GM18519 (cell line): ENCODE results near the gene KCMF1.

Experiments
- ATAC-seq: cut with Tn5 transposase; IDR thresholded peaks from one replicate; pipeline ENCODE4 v1.9.1; 2021; ENCODE audit warnings: mild to moderate bottlenecking, moderate library complexity; ENCODE audit not compliant: unreplicated experiment, low FRiP score

Gene KCMF1

DNA sequence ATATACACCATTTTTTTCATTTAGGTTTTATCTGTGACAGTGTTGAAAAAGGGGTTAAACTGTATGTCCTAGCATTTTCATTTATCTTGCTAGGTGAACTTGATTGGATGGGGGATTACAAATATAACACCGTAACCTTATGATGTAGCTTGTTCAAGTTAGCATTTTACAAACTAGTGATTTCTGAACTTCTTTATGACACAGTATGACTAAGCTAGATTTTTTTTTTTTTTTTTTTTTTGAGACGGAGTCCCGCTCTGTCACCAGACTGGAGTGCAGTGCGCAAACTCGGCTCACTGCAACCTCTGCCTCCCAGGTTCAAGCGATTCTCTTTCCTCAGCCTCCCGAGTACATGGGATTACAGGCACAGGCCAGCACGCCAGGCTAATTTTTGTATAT lies 47.1 kb downstream of the KCMF1 start:
- no peak for ATAC-seq

DNA sequence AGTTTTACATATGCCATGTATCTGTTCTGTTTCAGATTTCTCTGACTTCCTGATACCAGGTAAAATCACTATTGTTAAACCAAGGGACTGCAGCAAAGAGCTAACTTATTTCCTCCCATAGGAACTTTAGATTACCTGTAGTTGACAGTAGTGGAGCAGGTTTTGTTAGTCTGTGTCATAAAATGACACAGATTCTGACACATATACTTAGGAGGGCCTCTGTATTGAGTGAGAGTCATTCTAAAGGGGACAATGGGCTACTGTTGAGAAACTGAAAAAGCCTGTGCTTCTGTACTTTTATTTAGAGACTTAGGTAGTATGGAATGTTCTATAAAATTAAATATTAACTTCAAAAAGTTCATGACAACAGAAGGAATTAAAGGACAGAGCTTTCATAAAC lies 48.2 kb downstream of the KCMF1 start:
- no peak for ATAC-seq

DNA sequence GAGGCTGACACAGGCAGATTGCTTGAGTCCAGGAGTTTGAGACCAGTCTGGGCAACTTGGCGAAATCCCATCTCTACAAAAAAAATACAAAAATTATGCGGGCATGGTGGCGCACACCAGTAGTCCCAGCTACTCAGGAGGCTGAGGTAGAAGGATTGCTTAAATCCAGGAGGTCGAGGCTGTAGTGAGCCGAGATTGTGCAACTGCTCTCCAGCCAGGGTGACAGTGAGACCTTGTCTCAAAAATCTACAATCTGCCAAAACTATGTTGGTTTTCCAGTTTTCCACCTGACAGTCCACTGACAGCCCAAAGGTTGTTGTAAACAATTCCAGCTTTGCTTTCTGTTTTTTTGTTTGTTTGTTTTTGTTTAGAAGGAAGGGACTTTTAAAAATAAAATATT lies 51.3 kb downstream of the KCMF1 start:
- no peak for ATAC-seq

DNA sequence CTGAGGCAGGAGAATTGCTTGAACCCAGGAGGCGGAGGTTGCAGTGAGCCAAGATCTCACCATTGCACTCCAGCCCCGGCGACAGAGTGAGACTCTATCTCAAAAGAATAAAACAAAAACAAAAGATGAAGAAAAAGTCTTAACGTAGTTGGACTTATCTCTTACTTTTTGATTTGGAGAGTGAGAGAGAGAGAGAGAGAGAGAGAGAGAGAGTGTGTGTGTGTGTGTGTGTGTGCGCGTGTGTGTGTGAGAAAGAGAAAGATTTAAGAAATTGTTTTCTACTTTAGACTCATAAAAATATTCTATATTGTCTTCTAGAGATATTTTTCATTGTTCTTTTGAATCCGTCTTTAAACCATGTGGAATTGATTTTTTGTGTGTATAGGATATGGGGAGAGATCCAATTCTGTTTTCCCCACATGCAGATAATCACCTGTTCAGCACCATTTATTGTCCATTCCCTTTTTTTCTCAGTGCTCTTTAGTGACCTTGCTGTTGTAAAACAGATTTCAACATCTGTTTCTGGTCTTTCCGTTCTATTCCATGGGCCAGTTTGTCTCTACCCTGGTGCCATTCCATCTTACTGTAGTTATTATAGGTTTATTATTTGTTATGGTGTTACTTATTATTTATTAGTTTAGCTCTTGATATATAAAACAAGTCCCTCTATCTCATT lies 53.5 kb downstream of the KCMF1 start:
- ATAC-seq, result no peak

DNA sequence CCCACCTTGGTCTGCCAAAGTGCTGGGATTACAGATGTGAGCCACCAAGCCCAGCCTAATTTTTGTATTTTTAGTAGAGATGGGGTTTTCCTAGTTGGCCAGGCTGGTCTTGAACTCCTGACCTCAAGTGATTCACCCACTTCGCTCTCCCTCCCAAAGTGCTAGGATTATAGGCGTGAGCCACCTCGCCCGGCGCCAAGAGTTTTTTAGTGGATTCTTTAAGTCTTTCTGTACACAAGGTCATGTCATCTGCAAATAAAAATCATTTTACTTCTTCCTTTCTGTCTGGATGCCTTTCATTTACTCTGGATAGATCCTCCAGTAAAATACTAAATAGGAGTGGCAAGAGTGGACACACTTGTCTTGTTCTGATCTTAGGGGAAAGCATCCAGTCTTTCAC lies 61.7 kb downstream of the KCMF1 start:
- ATAC-seq, result no peak

DNA sequence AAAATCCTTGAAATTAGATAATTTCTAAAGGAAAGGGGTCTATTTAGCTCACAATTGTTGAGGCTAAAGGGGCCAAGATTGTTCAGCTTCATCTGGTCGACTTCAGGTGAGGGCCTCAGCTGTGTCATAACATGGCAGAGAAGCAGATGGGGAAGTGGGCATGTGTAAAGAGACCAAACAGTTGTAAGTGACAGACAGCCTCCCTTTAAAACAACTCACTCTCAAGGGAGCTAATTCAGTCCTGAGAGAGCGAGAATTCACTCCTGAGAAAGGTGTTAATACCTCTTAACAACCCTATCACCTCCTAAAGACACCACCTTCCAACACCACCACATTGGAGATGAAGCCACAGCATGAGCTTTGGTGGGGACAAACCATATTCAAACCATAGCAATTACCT lies 62.4 kb downstream of the KCMF1 start:
- no peak for ATAC-seq

DNA sequence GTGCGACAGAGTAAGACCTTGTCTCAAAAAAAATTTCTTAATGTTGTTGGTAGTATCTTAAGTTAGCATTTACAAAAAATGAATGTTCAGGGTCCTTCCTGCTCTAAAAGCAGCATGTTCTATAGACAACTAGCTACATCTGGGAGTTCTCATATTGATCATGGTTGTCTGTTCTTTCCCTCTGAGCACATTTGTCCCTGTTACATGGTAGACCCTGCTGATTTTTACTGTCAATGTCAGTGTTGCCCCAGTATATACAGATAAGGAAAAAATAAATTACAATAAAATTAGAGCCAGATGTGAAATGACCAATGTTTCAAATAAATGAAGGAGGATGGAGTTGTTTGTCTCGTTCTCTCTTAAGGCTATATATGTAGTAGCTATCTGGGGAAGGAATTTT lies 63.2 kb downstream of the KCMF1 start:
- ATAC-seq, result no peak

DNA sequence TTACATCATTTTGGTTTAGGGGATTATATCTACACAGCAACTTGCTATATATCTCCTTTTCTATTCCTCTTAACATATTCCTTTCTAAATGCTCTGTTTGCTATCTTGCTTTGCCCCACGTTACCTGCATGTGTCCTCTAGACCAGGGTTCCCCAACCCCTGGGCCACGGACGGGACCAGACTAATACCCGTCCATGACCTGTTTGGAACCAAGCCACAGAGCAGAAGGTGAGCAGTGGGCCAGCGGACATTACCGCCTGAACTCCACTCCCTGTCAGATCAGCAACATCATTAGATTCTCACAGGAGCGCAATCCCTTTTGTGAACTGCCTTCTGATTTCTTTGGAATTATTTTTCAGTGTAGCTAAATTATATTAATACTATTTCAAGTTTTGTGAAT lies 66.7 kb downstream of the KCMF1 start:
- ATAC-seq, result no peak

DNA sequence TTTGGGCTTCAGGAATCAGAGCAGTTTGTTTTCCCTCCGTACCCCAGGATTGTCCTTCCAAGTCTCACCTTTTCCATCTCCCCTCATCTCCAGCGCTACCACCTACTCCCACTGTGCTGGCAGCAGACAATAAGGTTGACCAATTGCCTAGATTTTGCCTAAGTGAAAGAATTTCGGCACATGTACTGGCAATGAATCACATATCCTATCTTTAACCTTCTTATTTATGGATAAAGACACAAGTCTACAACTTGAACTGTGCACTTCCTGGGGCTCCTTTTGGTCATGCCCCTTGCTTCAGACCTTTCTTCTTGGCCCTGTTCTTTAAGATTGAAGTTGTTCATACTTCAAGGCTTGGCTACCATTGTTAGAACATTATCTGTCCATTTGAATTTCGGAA lies 71.4 kb downstream of the KCMF1 start:
- no peak for ATAC-seq

DNA sequence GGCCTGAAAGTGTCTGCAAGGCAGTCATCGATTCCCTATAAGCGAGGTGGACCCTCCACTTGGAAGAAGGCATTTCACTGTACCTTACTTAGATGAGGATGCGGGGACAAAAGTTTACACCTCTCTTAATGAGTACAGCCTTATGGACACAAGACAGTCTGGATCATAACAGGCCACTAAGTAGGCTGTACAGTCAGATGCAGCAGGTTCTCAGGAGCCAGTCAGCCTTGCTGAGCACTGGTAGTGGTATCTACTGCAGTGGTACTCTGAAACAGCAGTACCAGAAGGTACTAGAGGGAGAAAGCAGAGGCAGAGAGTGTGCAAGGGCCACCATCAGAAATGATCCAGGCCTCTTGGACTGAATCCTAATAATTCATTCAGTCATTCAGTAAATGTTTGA lies 77.6 kb downstream of the KCMF1 start:
- ATAC-seq, result no peak

DNA sequence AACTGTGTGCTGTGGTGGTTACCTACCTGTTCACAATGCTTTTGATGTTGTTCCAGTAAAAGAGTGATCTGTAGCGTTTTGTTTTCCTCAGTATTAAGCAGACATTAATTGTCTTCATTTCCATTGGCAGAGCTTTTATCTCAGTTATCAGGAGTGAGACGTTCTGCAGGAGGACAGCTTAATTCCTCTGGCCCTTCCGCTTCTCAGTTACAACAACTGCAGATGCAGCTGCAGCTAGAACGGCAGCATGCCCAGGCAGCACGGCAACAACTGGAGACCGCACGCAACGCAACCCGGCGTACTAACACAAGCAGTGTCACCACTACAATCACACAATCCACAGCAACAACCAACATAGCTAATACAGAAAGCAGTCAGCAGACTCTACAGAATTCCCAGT lies 78.3 kb downstream of the KCMF1 start:
- no peak for ATAC-seq

DNA sequence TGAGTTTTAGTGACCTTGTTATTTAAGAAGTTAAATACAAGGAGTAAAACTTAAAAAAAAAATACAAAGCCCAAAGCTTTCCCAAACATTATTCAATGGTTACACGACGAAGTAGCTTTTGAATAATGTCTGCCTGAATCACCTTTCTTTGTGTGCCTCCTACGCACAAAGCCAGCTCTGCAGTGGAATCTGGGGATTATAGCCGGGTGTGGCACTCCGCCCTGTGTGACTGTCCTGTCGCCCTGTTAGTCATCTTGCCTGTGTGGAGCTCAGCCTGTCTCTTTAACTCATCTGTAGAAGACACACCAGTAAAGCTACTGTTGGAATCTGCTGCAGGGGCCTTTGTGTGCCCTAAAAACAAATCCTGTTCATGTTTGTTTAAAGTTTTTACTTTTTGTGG lies 82.8 kb downstream of the KCMF1 start:
- no peak for ATAC-seq

DNA sequence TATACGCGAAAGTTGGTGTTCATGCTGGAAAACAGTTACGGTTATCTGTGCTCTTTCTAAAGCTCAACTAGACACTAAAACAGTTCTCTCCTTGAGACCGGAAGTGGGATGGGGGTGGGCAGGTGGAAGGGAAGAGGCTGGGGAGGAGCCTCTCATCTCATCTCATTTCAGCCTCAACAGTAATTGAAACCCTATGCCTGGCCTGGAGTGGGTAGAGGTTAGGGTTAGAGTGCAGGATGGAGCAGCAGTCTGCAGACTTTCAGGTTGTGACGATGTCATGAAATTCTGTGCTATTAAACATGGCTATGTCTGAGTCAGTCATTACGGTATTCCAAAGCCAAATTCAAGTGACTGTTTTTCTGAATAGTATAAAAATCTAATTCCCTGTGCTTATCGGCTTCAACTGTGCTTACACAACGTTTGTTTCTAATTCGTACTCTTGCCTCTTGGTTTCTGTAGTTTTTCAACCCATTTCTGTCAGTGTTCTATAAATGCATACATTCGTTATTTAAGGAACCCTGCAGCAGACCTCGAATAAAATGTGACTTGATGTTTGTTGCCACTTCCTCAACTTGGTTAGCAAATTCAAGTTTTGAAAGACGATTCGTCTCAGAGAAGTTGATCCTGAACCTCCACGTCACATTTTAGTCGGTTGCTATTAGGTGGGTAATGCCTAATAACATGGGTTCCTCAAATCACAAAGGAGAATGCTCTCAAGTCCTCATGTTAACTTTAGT lies 86.4 kb downstream of the KCMF1 start:
- no peak for ATAC-seq

DNA sequence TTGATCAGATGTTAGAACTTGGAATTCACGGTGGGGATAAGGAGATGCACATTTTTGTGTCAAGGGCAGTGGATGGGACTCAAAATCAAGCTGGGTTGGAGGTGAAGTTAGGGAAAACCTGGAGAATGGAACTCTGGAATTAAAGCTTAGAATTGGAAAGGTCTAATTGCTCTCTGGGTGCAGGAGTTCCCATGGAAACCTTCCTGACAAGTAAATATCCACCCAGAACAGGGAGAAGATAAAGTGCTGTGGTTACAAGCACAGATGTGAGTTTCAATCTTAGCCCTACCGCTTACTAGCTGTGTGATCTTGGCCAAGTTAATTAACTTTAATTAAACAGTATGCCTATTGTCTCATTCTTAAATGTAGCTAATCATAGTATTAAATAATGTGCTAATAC lies 90.9 kb downstream of the KCMF1 start:
- no peak for ATAC-seq

DNA sequence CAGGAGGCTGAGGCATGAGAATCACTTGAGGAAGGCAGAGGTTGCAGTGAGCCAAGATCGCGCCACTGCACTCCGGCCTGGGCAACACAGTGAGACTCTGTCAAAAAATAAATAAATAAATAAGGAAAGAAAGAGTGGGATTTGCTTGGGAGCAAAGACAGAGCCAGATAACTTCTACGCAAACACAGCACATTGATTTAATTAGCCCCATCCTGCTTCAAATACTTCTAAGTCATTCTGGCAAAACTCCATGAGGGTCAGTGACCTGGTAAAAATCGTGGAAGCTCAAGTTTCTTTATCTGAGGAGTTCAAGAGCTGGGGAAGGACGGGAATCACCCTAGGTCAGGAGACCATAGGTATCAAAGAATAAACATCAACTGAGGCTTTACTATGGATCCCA lies 91.6 kb downstream of the KCMF1 start:
- no peak for ATAC-seq

DNA sequence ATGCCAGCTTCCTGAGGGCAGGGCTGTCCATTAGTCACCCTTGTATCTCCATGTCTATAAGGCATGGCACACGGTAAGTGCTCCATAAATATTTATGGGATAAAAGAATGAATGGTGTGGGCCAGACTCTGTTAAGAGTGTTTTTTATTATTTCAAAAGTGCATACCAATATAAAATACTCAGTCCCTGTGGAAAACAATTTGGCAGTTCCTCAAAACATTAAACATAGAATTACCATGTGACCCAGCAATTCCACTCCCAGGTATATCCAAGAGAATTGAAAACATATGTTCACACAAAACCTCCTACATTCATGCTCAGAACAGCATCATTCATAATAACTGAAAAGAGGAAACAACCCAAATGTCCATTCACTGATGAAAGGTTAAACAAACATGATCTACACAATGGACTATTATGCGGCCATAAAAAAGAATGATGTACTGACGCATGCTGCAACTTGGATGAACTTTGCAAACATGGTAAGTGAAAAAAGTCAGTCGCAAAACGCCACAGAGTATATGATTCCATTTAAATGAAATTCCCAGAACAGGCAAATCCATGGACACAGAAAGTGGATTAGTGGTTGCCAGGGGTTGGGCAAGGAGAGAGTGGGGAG lies 93.1 kb downstream of the KCMF1 start:
- ATAC-seq, result no peak

DNA sequence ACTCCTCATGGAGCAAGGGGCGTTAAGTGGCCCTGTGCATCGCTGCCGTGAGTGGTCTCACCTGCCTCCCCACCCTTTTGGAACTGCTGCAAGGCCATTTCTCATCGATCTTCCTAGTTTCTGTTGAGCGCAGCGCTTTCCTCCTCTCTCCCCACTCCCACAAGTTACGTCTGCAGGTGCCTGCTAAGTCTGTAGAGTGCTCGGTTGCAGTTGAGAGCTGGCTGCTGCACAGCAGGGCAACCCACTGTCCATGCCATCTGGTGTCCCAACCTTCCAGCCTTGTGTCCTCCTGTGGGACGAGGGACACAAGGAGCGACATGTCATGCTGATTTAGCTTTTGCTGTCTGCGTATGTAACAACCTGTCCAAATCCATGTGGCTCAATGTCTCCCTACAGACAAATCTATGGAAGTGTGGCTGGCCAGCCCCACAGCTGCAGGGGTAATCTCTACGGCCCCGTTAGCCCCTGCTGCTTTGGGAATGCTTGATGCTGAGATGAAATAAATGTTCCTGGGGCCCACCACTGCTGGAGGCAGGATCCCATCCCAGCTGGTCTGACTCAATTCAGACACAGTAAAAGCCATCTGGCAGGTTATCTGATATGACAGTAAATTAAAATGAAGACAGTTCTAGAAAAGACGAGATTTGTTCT lies 94.1 kb downstream of the KCMF1 start:
- ATAC-seq, result no peak

DNA sequence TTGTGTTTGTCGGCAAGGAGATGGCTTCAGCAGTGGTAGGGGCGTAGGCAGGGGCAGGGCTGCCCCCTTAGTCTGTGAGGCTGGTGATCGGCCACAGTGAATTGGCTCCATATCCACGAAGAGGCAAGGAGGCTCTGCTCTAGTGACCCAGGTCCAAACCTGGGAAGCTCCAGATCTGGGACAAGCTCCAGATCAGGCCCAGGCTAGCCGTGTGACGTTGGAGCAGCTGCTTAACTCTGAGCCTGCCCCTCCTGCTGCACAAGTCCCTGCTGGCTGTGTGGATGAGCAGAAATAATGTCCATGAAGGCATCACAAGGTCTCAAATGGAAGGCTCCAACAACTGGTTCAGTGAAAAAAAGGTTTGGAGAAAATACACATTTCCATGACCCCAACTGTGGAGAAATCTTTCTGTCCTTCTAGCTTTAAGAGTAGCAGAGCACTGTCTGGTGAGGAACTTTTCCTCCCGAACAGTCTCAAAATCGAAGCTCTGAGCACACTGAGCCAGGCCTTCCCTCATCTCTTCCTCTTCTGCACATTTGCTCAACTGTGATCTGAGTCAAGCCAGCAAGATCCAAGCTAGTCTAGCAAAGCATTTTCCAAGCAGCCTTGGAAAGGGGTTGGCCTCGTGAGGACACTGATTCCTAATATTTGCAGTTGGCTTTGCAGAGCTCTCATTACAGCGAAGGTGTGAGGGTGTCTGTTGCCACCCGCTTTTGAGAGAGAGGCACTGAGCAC lies 95.2 kb downstream of the KCMF1 start:
- no peak for ATAC-seq

DNA sequence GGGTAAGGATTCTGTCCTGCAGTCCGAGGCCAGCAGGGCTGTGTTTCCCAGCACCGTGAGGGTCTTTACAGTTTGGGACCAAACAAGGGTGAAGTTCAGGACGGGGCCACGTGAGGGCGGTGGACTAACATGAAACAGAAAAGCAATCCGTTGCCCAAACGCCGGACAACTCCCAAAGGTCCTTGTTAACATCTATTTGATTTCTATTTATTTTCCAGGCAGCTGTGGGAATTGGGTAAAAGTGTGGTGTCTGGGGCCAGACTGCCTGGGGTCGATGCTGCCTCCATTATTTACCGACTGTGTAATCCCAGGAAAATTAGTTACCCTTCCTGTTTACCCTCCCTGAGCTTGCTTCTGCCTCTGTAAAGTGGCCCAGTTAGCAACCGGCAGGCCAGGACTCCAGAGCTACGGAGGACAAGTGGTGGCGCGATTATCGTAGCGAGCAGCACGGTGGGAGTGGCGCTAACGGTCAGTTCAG lies 96.0 kb downstream of the KCMF1 start:
- no peak for ATAC-seq

DNA sequence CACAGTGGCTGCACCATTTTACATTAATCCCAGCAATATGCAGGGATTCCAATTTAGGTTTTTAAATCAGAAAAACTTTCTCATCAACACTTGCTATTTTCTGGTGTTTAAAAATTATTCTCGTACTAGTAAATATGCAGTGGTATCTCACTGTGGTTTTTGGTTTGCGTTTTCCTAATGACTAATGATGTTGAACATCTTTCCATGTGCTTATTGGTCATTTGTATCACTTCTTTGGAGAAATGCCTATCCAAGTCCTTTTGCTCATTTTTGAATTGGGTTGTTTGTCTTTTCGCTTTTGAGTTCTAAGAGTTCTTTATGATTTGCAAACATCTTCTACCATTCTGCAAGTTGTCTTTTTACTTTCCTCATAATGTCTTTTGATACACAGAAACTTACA lies 100.1 kb downstream of the KCMF1 start:
- no peak for ATAC-seq

DNA sequence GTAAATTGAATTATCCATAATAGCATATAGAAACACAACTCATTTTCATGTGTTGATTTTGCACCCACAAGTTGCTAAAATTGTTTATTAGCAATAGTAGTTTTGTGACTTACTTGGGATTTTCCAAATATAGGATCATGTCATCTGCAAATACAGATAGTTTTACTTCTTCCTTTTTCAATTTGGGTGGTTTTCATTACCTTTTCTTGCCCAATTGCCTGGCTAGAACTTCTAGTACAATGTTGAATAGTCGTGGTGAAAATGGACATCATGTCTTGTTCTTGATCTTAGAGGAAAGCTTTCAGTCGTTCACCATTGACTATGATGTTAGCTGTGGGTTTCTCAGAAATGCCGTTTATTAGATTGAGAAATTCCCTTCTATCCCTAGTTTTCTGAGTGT lies 102.1 kb downstream of the KCMF1 start:
- ATAC-seq, result no peak
